IMR-90 (cell line): ENCODE measurements around the gene CEBPE. TPM values are rescaled to one million over a fixed set of nuclear protein-coding genes. Genes with fewer than 3 reads are reported as not detected.
A peak's percentile ranks its signal among the peaks of the same experiment; 100 is the strongest.

Source experiments
- ATAC-seq: fragments of 200-7000 bp; cut with Tn5 transposase; 2 replicates; pipeline ENCODE4 v1.9.1; 2020; ENCODE audit warnings: low read depth, mild to moderate bottlenecking, moderate library complexity
- BruUV-seq: library from RNA; stranded (reverse); fragments of 400-500 nt; replicated peaks from 2 replicates; lab custom pipeline; 2021; lab: Mats Ljungman, UMichigan
- CTCF ChIA-PET: fragments of 300-600 bp; formaldehyde crosslinking; extraction: SDS; loops from one replicate; lab custom pipeline; 2021; ENCODE audit warnings: antibody characterized with exemption; lab: Yijun Ruan, JAX
- POLR2A ChIA-PET: fragments of 300-600 bp; sonication (Branson Sonifier 250); formaldehyde crosslinking; loops from one replicate; lab custom pipeline; 2022; ENCODE audit warnings: antibody characterized with exemption; ENCODE audit not compliant: unreplicated experiment; lab: Charles Lee
- DNase-seq: peaks from one replicate; pipeline ENCODE4 v3.0.0; 2013
- H2AFZ ChIP-seq: replicated peaks from 2 replicates; pipeline ENCODE3; 2013; ENCODE audit warnings: low read length, mild to moderate bottlenecking; ENCODE audit not compliant: poor library complexity
- H2AK5ac ChIP-seq: 2 replicates; pipeline ENCODE4 v1.6.1; 2013; ENCODE audit warnings: low read depth, low read length, inconsistent platforms
- H2AK9ac ChIP-seq: replicated peaks from 2 replicates; pipeline ENCODE3; 2013; ENCODE audit warnings: mild to moderate bottlenecking, low read depth, low read length, moderate library complexity; ENCODE audit not compliant: poor library complexity
- H2BK120ac ChIP-seq: 2 replicates; pipeline ENCODE4 v1.6.1; 2013; ENCODE audit warnings: low read depth, low read length, inconsistent platforms
- H2BK15ac ChIP-seq: 3 replicates; pipeline ENCODE4 v1.6.1; 2013; ENCODE audit warnings: low read depth, low read length, inconsistent platforms
- H2BK20ac ChIP-seq: 2 replicates; pipeline ENCODE4 v1.6.1; 2013; ENCODE audit warnings: low read depth, mild to moderate bottlenecking, inconsistent platforms, low read length, moderate library complexity
- H2BK5ac ChIP-seq: 2 replicates; pipeline ENCODE4 v1.6.1; 2013; ENCODE audit warnings: mild to moderate bottlenecking, low read depth, low read length, inconsistent platforms; ENCODE audit not compliant: poor library complexity, severe bottlenecking
- H3K14ac ChIP-seq: replicated peaks from 2 replicates; pipeline ENCODE4 v1.6.1; 2013; ENCODE audit warnings: low read depth, low read length, inconsistent platforms
- H3K18ac ChIP-seq: 2 replicates; pipeline ENCODE4 v1.6.1; 2013; ENCODE audit warnings: low read depth, low read length, control low read depth
- H3K23ac ChIP-seq: 2 replicates; pipeline ENCODE4 v1.6.1; 2013; ENCODE audit warnings: low read depth, low read length, inconsistent platforms
- H3K27ac ChIP-seq: 2 replicates; pipeline ENCODE4 v1.5.1; 2013; ENCODE audit warnings: mild to moderate bottlenecking, control low read depth, low read length; ENCODE audit not compliant: insufficient read depth
- H3K27me3 ChIP-seq: 2 replicates; pipeline ENCODE4 v1.6.1; 2013; ENCODE audit warnings: low read length; ENCODE audit not compliant: control insufficient read depth, insufficient read depth
- H3K36me3 ChIP-seq: 2 replicates; pipeline ENCODE4 v1.6.1; 2013; ENCODE audit warnings: low read length, mixed read lengths; ENCODE audit not compliant: control insufficient read depth, insufficient read depth
- H3K4ac ChIP-seq: 2 replicates; pipeline ENCODE4 v1.6.1; 2013; ENCODE audit warnings: low read depth, low read length, inconsistent platforms
- H3K4me1 ChIP-seq: 2 replicates; pipeline ENCODE4 v1.6.1; 2013; ENCODE audit warnings: low read length, mixed read lengths; ENCODE audit not compliant: control insufficient read depth, insufficient read depth
- H3K4me2 ChIP-seq: 2 replicates; pipeline ENCODE4 v1.6.1; 2013; ENCODE audit warnings: low read depth, mild to moderate bottlenecking, control low read depth, low read length, moderate library complexity
- H3K4me3 ChIP-seq: 2 replicates; pipeline ENCODE4 v1.5.1; 2013; ENCODE audit warnings: low read depth, mild to moderate bottlenecking, control low read depth, low read length, moderate library complexity; ENCODE audit not compliant: insufficient read depth
- H3K56ac ChIP-seq: 2 replicates; pipeline ENCODE4 v1.6.1; 2013; ENCODE audit warnings: low read length, inconsistent platforms; ENCODE audit not compliant: insufficient read depth; ENCODE audit errors: extremely low read depth
- H3K79me1 ChIP-seq, 2 experiments: 2 replicates each; pipeline ENCODE4 v1.6.1; 2013; ENCODE audit warnings: low read length in 2 of 2, inconsistent platforms in 1 of 2, low read depth in 1 of 2
- H3K9ac ChIP-seq: 2 replicates; pipeline ENCODE4 v1.6.1; 2013; ENCODE audit warnings: low read depth, low read length, control low read depth
- H3K9me1 ChIP-seq: 2 replicates; pipeline ENCODE4 v1.6.1; 2013; ENCODE audit warnings: low read length, inconsistent platforms; ENCODE audit not compliant: insufficient read depth
- H3K9me3 ChIP-seq: 2 replicates; pipeline ENCODE4 v1.6.1; 2013; ENCODE audit warnings: low read length; ENCODE audit not compliant: control insufficient read depth, insufficient read depth
- H4K20me1 ChIP-seq: 2 replicates; pipeline ENCODE4 v1.6.1; 2013; ENCODE audit warnings: low read length, inconsistent platforms; ENCODE audit not compliant: insufficient read depth
- H4K5ac ChIP-seq: 2 replicates; pipeline ENCODE4 v1.6.1; 2013; ENCODE audit warnings: mild to moderate bottlenecking, low read depth, low read length, control low read depth
- H4K8ac ChIP-seq, 2 experiments: 2 replicates each; pipeline ENCODE4 v1.6.1; 2013; ENCODE audit warnings: low read depth in 2 of 2, low read length in 2 of 2, control low read depth in 1 of 2, inconsistent platforms in 1 of 2
- H4K91ac ChIP-seq: 2 replicates; pipeline ENCODE4 v1.6.1; 2013; ENCODE audit warnings: low read depth, low read length, inconsistent platforms; ENCODE audit not compliant: insufficient read depth
- BHLHE40 ChIP-seq: fragments of 150-350 bp; IDR thresholded peaks from 2 replicates; pipeline ENCODE4 v1.6.1; 2016; ENCODE audit warnings: mild to moderate bottlenecking, low read depth, low read length
- CEBPB ChIP-seq: IDR thresholded peaks from 2 replicates; pipeline ENCODE4 v1.6.1; 2012; ENCODE audit warnings: low read depth, low read length, improper control_type of control experiment
- CHD1 ChIP-seq: IDR thresholded peaks from 2 replicates; pipeline ENCODE4 v1.6.1; 2012; ENCODE audit warnings: low read depth, low read length, improper control_type of control experiment
- CTCF ChIP-seq: conservative IDR thresholded peaks from 2 replicates; pipeline ENCODE4 v1.5.1; 2012; ENCODE audit warnings: mild to moderate bottlenecking, low read depth, low read length, improper control_type of control experiment
- FOS ChIP-seq: fragments of 150-350 bp; IDR thresholded peaks from 2 replicates; pipeline ENCODE4 v1.6.1; 2016; ENCODE audit warnings: low read depth, low read length
- MAFK ChIP-seq: IDR thresholded peaks from 2 replicates; pipeline ENCODE4 v1.6.1; 2012; ENCODE audit warnings: low read depth, low read length, improper control_type of control experiment
- MAZ ChIP-seq: IDR thresholded peaks from 2 replicates; pipeline ENCODE4 v1.6.1; 2012; ENCODE audit warnings: low read depth, mild to moderate bottlenecking, low read length, improper control_type of control experiment, moderate library complexity, borderline replicate concordance
- MXI1 ChIP-seq: IDR thresholded peaks from 2 replicates; pipeline ENCODE4 v1.6.1; 2012; ENCODE audit warnings: low read depth, mild to moderate bottlenecking, low read length, moderate library complexity, borderline replicate concordance
- NFE2L2 ChIP-seq: fragments of 150-350 bp; IDR thresholded peaks from 2 replicates; pipeline ENCODE4 v1.6.1; 2016; ENCODE audit warnings: low read depth, mild to moderate bottlenecking, low read length
- POLR2A ChIP-seq: IDR thresholded peaks from 2 replicates; pipeline ENCODE4 v1.6.1; 2012; ENCODE audit warnings: mild to moderate bottlenecking, low read depth, low read length
- RAD21 ChIP-seq: IDR thresholded peaks from 2 replicates; pipeline ENCODE4 v1.6.1; 2012; ENCODE audit warnings: low read length, improper control_type of control experiment
- RCOR1 ChIP-seq: IDR thresholded peaks from 2 replicates; pipeline ENCODE4 v1.6.1; 2012; ENCODE audit warnings: mild to moderate bottlenecking, low read length, improper control_type of control experiment; ENCODE audit not compliant: insufficient replicate concordance
- SMC3 ChIP-seq: fragments of 150-350 bp; IDR thresholded peaks from 2 replicates; pipeline ENCODE4 v1.6.1; 2016; ENCODE audit warnings: low read depth, mild to moderate bottlenecking, antibody characterized with exemption, low read length, moderate library complexity
- WGBS, 2 experiments: methylation state at CpG; one replicate each; pipeline versions ENCODE4 v1.1.5 to v1.1.7; 2013; ENCODE audit warnings: missing lambda C conversion rate in 2 of 2; ENCODE audit not compliant: insufficient read length in 1 of 2; ENCODE audit errors: extremely low coverage in 2 of 2; 5-methylcytosine and 5-hydroxymethylcytosine counted together
- dilution Hi-C: fragments of 300-500 bp; cut with HindIII; formaldehyde crosslinking; loops from one replicate; pipeline ENCODE4 v1.14.3; 2018; ENCODE audit warnings: low sequenced_read_pairs; ENCODE audit not compliant: unreplicated experiment
- in situ Hi-C: fragments of 300-500 bp; cut with MboI; formaldehyde crosslinking; loops from 3 replicates; pipeline ENCODE4 v1.14.3; 2019; ENCODE audit warnings: low sequenced_read_pairs, inconsistent platforms, mixed read lengths
- intact Hi-C: fragments of 100-400 bp; cut with micrococcal nuclease; formaldehyde crosslinking; loops from 2 replicates; pipeline ENCODE4 v1.10.0; 2022
- polyA plus RNA-seq, 3 experiments: library from polyadenylated mRNA; depleted of rRNA; stranded (reverse); fragments of >200 nt; gene quantifications; 2 replicates each; pipeline ENCODE4 v1.2.3, GENCODE V29; 2012; ENCODE audit warnings: low replicate concordance in 1 of 3
- total RNA-seq: library from RNA; depleted of rRNA; stranded (reverse); fragments of >200 nt; gene quantifications from 2 replicates; pipeline ENCODE4 v1.2.3, GENCODE V29; 2012
- TF ChIP-seq, protein P1 (sequence below): fragments of 150-350 bp; IDR thresholded peaks from 2 replicates; pipeline ENCODE4 v1.6.1; 2016; ENCODE audit warnings: low read depth, mild to moderate bottlenecking, low read length, moderate library complexity, borderline replicate concordance

CEBPE gene
- total and polyA plus RNA-seq, 2 of the 4 experiments (the other 2 are of a cell fraction), result 0.05 TPM; not detected in 1

- H3K4me3 ChIP-seq, result no peak overlapping the region
- peak; percentile 82 for DNase-seq
- in situ Hi-C loops, result no loop called here
- TF ChIP-seq RAD21, result peak; percentile 100
- peak; percentile 100 for TF ChIP-seq SMC3
- peak; percentile 24; the same call in 1 of the 2 replicates for TF ChIP-seq MAFK
- TF ChIP-seq CEBPB, result no peak
- peak; percentile 74; the same call in 1 of the 2 replicates for TF ChIP-seq MAZ
- peak; percentile 100; the same call in 1 of the 2 replicates for TF ChIP-seq CTCF
- peak; percentile 29; the same call in 1 of the 2 replicates for TF ChIP-seq BHLHE40
- TF ChIP-seq CHD1, result peak; percentile 89; the same call in 1 of the 2 replicates
- no peak for TF ChIP-seq NFE2L2
- no peak for TF ChIP-seq RCOR1
- TF ChIP-seq POLR2A, result peak; percentile 53; the same call in 1 of the 2 replicates
- no peak for TF ChIP-seq FOS
- TF ChIP-seq MXI1, result no peak
- TF ChIP-seq, protein P1, sequence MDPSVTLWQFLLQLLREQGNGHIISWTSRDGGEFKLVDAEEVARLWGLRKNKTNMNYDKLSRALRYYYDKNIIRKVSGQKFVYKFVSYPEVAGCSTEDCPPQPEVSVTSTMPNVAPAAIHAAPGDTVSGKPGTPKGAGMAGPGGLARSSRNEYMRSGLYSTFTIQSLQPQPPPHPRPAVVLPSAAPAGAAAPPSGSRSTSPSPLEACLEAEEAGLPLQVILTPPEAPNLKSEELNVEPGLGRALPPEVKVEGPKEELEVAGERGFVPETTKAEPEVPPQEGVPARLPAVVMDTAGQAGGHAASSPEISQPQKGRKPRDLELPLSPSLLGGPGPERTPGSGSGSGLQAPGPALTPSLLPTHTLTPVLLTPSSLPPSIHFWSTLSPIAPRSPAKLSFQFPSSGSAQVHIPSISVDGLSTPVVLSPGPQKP, result no peak
Measured at GRCh38 chr14:23120541-23121251, 1.6 kb upstream of the CEBPE start.

More at GRCh38 chr14:23120541-23121251, 1.6 kb upstream of the CEBPE start:
- H3K4me2 ChIP-seq, result no peak overlapping the region
- 0 out of 3 replicates have a peak overlapping the region, but pooled peaks have one; percentile 63 for H2BK15ac ChIP-seq
- H3K14ac ChIP-seq, result no peak overlapping the region
- peak overlapping the region; percentile 70 for H2AK9ac ChIP-seq
- peaks cover 5% of the 10 kb centered on the region; the same call in 1 of the 2 replicates for H3K4me1 ChIP-seq
- H3K27ac ChIP-seq, result no peak overlapping the region
- H3K79me1 ChIP-seq, result peaks cover 0 to 3% of the 10 kb centered on the region in 2 experiments; a peak in 1 of 4 replicates
- intact Hi-C loops, result loop anchor here (1.0 to 2.0 kb wide), 3 partner anchors 34 to 180 kb away; no protein-coding TSS in a partner anchor
- peak overlapping the region; percentile 81; the same call in 1 of the 2 replicates for H2AK5ac ChIP-seq
- H3K9me1 ChIP-seq, result peaks cover 9% of the 10 kb centered on the region
- peak; percentile 97 for ATAC-seq
- no TSS peak for BruUV-seq
- CTCF ChIA-PET, result interaction anchor here (0.6 to 2.7 kb wide), 27 partner anchors 10 to 186 kb away, joined by 3 to 76 read pairs (median 4); partner anchors contain the start of genes ACIN1, BCL2L2, C14orf119 and SLC7A8
- H3K4ac ChIP-seq, result peak overlapping the region; percentile 72
- H2BK120ac ChIP-seq, result peak overlapping the region; percentile 40; the same call in 1 of the 2 replicates
- no peaks in the 10 kb centered on the region for H3K9me3 ChIP-seq
- no peak overlapping the region for H4K5ac ChIP-seq
- H2AFZ ChIP-seq, result peak overlapping the region; percentile 76
- H4K8ac ChIP-seq, result peak overlapping the region in 1 of 2 experiments; percentile 74; a peak in 3 of 4 replicates
- 0% methylated on average over 1 of the region's 9 CpGs; no CpG with 5 or more reads in 1 of the 2 experiments for WGBS, 2 experiments
- H3K23ac ChIP-seq, result no peak overlapping the region
- no peaks in the 10 kb centered on the region; the same call in 1 of the 2 replicates for H3K27me3 ChIP-seq
- no peak overlapping the region for H4K91ac ChIP-seq
- H2BK20ac ChIP-seq, result peak overlapping the region; percentile 66; the same call in 1 of the 2 replicates
- no peak overlapping the region for H3K56ac ChIP-seq
- H3K9ac ChIP-seq, result no peak overlapping the region
- POLR2A ChIA-PET, result interaction anchor here (0.6 kb wide), 1 partner anchor 69 kb away, joined by 3 read pairs; no protein-coding TSS in a partner anchor
- no peak overlapping the region for H3K18ac ChIP-seq
- no peak overlapping the region for H2BK5ac ChIP-seq
- H4K20me1 ChIP-seq, result no peaks in the 10 kb centered on the region
- H3K36me3 ChIP-seq, result no peaks in the 10 kb centered on the region
- dilution Hi-C loops, result no loop called here
